HG02678 (cell line): Measurements from ENCODE around the gene SRGAP3.

Source experiments
- ATAC-seq: cut with Tn5 transposase; IDR thresholded peaks from one replicate; pipeline ENCODE4 v1.9.1; 2021; ENCODE audit warnings: mild to moderate bottlenecking, moderate library complexity; ENCODE audit not compliant: unreplicated experiment

Gene SRGAP3

GRCh38 chr3:9151240-9151639, 98.2 kb downstream of the SRGAP3 start:
- no peak for ATAC-seq

- ATAC-seq = no peak
Observed at GRCh38 chr3:9149566-9149965, 99.9 kb downstream of the SRGAP3 start.

DNA sequence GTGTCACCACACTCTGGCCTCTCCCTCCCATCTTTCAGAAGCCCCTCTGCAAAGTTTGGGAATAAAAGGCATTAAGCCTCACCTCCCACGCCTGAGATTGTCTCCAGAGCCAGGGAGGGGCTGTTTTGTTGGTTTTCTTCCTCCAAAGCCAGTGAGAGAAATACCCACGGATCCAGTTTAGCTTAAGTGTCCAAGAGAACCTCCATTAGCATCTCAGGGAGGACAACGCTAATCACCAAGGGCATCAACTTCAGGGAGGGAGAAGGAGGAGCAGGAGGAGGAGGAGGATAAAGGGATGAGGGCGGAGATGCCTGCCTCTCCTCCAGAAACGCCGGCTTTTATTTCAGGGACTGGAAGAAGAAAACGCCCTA, 101.6 kb downstream of the SRGAP3 start:
- ATAC-seq = no peak

- ATAC-seq = peak; percentile 75
Observed at GRCh38 chr3:9147215-9147895, 102.1 kb downstream of the SRGAP3 start.

DNA sequence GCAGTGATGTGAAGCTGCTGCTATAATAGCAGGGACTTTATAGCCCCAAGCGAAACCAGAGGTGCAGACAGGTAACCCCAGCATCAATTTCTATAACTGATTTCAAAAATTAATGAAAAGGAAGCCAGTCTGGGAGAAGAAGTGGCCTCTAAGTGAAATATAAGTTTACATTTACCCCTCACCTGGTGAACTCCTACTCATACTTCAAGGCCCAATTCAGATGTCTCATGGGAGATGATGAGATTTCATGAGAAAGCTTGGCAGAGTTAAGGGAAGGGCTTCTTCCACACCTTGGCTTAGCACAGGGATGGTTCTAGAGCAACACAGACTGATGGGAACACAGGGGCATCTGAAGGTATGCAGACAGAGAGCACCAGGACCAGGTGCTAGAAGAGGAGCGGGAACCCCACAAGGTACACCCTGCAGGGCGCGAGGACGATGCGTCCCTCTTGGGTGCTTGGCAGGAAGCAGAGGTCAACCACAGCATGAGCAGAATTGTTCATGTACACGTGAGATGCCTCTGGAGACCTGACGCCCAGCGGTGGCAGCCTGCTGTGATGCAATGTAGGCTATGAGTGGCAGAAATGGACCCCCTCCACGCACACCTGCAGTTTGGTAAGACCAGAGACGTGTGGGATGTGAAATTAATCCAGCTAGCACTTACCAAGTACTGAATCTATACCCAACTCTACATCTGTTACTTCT, 102.9 kb downstream of the SRGAP3 start:
- ATAC-seq = peak; percentile 65

- no peak for ATAC-seq
Observed at GRCh38 chr3:9143184-9143583, 106.3 kb downstream of the SRGAP3 start.

DNA sequence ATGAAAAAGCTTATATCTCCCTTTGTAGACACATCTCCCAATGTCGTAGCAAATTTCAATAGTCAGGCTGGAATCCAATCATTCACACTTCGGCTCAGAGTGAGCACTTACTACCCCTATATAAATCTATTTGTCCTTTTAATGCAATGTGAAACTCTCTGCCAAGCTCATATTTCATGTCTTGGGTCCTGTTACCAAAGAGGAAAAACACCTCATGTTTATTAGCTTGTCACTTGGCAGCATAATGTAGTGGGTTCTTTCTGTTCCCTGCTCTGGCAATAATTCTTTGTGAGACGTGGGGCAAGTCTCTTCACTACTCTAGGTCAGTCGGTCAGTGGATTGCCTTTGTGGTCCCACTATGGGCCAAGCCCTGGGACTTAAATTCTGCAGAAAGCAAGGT, 107.1 kb downstream of the SRGAP3 start:
- ATAC-seq = no peak

- no peak for ATAC-seq
Observed at GRCh38 chr3:9141928-9142289, 107.5 kb downstream of the SRGAP3 start.

- ATAC-seq = no peak
Observed at GRCh38 chr3:9139366-9139765, 110.1 kb downstream of the SRGAP3 start.

GRCh38 chr3:9137676-9138075, 111.8 kb downstream of the SRGAP3 start:
- no peak for ATAC-seq

GRCh38 chr3:9136746-9137465, 112.5 kb downstream of the SRGAP3 start:
- ATAC-seq = no peak

GRCh38 chr3:9135930-9136525, 113.4 kb downstream of the SRGAP3 start:
- no peak for ATAC-seq

DNA sequence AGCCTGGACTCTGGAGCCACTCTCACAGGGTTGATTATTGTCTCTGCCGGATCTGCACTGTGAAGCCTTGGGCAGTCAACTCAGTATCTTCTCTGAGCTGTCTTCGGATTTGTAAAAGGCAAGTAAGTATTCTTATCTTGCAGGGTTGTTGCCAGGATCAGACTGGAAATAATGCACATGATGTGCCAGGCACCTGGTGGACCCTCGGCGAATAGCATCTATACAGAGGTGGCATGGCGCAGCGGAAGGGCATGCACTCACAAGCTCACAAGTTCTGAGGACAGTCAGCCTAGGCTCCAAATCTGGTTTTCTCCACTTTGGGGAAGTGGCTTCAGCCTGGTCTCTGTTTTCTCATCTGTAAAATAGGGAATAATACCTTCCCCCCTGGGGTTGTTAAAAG, 113.9 kb downstream of the SRGAP3 start:
- ATAC-seq = no peak

DNA sequence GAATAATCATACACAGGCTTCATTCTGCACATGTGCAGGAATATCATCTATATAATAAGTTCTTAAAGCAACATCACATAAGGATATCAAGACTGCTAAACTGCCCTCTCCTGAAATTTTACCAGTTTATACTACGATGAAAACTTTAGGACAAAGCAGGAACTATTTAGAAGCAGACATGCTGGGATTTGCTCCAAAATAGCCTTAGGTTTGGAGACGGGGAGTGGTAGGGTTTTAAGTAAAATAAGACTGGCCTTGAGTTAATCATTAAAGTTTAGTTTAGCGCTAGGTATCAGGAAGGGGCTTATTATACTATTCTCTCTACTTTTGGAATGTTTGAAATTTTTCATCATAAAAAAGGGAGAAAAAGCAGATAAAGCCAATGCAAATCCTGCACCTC, 115.8 kb downstream of the SRGAP3 start:
- no peak for ATAC-seq

- ATAC-seq = no peak
Observed at GRCh38 chr3:9130345-9131305, 118.8 kb downstream of the SRGAP3 start.

- no peak for ATAC-seq
Observed at GRCh38 chr3:9129365-9129764, 120.1 kb downstream of the SRGAP3 start.

- no peak for ATAC-seq
Observed at GRCh38 chr3:9125278-9125951, 124.0 kb downstream of the SRGAP3 start.

DNA sequence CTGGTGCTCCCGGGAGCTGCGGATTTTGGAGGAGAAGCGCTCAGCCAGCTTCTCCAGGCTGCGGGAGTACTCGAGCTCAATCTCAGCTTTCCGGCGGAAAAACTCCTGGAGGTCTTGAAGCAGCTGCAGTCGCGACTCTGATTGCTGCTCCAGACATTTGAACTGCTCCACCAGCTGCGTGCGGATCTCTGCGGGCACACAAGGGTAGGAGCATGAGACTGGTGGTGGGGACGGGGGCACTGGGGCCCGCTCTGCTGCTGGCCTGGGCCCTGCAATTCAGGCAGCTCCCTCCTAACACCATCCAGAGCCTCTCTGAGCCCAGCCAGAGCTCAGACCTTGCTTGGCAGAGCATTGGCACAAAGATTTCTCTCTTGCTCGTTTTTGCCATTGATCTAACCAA, 124.7 kb downstream of the SRGAP3 start:
- ATAC-seq = no peak

DNA sequence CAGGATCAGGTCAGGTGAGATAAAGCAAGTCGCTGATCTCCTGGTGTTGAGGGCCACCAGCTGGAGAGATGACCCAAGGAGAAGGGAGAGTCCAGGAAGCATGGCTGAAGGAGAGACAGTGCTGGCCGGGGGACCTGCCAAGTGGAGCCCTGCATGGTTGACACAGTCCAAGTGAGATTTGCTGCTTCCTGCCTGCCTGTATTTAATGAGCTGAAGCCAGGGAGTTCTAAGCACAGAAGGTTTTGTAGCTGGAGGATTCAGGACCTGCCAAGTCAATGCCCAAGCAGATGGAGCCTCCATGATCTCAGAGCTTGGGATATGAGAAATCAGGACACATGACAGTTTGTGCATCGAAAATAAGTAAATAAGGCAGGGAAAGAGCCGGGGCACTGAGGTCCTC, 125.6 kb downstream of the SRGAP3 start:
- no peak for ATAC-seq

- ATAC-seq = no peak
Observed at GRCh38 chr3:9122732-9123364, 126.6 kb downstream of the SRGAP3 start.
